Calu3 (cell line): ENCODE data around the gene AGBL1. TPM values are rescaled to one million over a fixed set of nuclear protein-coding genes. Genes with fewer than 3 reads are reported as not detected.

Experiments
- BruUV-seq: library from RNA; stranded (reverse); fragments of 400-500 nt; replicated peaks from 2 replicates; lab custom pipeline; 2021; lab: Mats Ljungman, UMichigan
- CTCF ChIA-PET: fragments of 300-600 bp; sonication (Branson Sonifier 250); formaldehyde crosslinking; loops from one replicate; lab custom pipeline; 2022; ENCODE audit warnings: antibody characterized with exemption; lab: Charles Lee
- DNase-seq: peaks from one replicate; pipeline ENCODE4 v3.0.0; 2022
- H3K27ac Mint-ChIP-seq: one replicate; pipeline ENCODE4 v1.8.0; 2022; ENCODE audit warnings: mixed read lengths; ENCODE audit not compliant: unreplicated experiment
- H3K27me3 Mint-ChIP-seq: one replicate; pipeline ENCODE4 v1.8.0; 2022; ENCODE audit warnings: mixed read lengths; ENCODE audit not compliant: unreplicated experiment
- H3K36me3 Mint-ChIP-seq: one replicate; pipeline ENCODE4 v1.8.0; 2022; ENCODE audit warnings: mild to moderate bottlenecking, moderate library complexity, mixed read lengths; ENCODE audit not compliant: insufficient read depth, unreplicated experiment
- H3K4me1 Mint-ChIP-seq: one replicate; pipeline ENCODE4 v1.8.0; 2022; ENCODE audit warnings: mild to moderate bottlenecking, low read depth, mixed read lengths; ENCODE audit not compliant: unreplicated experiment
- H3K4me3 Mint-ChIP-seq: one replicate; pipeline ENCODE4 v1.8.0; 2022; ENCODE audit warnings: mild to moderate bottlenecking, low read depth, moderate library complexity, mixed read lengths; ENCODE audit not compliant: unreplicated experiment
- H3K9me3 Mint-ChIP-seq: one replicate; pipeline ENCODE4 v1.8.0; 2022; ENCODE audit warnings: low read depth, mixed read lengths; ENCODE audit not compliant: unreplicated experiment
- intact Hi-C: fragments of 100-400 bp; cut with micrococcal nuclease; formaldehyde crosslinking; loops from one replicate; pipeline ENCODE4 v1.10.0; 2022; ENCODE audit not compliant: unreplicated experiment
- total RNA-seq: library from RNA; stranded (reverse); gene quantifications from 2 replicates; pipeline ENCODE4 v1.2.3, GENCODE V29; 2022
- TF ChIP-seq, protein P1 (sequence below): fragments of 200-600 bp; IDR thresholded peaks from one replicate; pipeline ENCODE4 v1.8.0; 2022; ENCODE audit warnings: antibody characterized with exemption; ENCODE audit not compliant: unreplicated experiment

The AGBL1 gene
- total RNA-seq, 1 experiment from 2014 or later, result not detected

DNA sequence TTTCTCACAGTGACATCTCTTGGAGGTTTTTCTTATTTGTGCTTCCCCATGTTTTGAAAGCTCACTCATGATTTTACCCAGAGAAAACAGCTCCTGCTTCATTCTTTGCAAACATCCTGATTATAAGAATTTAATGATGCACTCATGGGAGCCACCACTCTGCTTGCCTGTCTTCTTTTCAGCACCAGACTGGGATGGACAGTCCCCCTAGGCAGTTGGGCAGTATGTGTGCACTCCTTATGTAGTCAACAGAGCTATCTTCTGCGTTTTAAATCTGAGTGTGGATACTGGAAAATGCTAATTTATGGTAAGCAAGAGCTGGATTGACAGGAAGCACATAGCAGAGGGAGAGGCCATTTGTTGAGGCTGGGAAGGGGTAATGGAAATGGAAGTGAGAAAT lies 276.1 kb downstream of the AGBL1 start:
- no peak overlapping the region for H3K27ac Mint-ChIP-seq
- TF ChIP-seq, protein P1, sequence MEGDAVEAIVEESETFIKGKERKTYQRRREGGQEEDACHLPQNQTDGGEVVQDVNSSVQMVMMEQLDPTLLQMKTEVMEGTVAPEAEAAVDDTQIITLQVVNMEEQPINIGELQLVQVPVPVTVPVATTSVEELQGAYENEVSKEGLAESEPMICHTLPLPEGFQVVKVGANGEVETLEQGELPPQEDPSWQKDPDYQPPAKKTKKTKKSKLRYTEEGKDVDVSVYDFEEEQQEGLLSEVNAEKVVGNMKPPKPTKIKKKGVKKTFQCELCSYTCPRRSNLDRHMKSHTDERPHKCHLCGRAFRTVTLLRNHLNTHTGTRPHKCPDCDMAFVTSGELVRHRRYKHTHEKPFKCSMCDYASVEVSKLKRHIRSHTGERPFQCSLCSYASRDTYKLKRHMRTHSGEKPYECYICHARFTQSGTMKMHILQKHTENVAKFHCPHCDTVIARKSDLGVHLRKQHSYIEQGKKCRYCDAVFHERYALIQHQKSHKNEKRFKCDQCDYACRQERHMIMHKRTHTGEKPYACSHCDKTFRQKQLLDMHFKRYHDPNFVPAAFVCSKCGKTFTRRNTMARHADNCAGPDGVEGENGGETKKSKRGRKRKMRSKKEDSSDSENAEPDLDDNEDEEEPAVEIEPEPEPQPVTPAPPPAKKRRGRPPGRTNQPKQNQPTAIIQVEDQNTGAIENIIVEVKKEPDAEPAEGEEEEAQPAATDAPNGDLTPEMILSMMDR, result no peak
- no peaks in the 10 kb centered on the region for H3K36me3 Mint-ChIP-seq
- intact Hi-C loops, result no loop called here
- H3K4me3 Mint-ChIP-seq, result no peak overlapping the region
- CTCF ChIA-PET, result no interaction called here
- peaks cover 20% of the 10 kb centered on the region for H3K9me3 Mint-ChIP-seq
- H3K4me1 Mint-ChIP-seq, result no peaks in the 10 kb centered on the region
- no peak for DNase-seq
- no TSS peak for BruUV-seq
- no peaks in the 10 kb centered on the region for H3K27me3 Mint-ChIP-seq

DNA sequence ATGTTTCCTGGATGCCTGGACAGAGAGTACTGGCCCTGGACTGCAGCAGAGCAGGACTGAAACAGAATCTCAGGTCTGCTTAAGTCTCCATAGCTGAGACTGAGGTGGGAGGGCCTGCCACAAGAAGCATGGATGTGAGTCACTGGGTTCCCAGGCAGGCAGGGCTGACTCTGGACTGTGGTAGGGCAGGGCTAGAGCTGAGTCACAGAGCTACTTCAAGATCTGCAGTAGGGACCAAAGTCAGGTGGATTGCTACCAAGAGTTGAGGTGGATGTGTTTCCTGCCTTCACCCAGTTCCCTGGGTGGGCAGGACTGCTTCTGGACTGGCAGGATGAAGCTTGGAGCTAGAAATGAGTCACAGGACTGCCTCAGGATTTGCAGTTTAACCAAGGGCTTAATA lies 282.9 kb downstream of the AGBL1 start:
- Mint-ChIP-seq H3K4me3 (no peak overlapping the region), H3K36me3 (no peaks in the 10 kb centered on the region), H3K27ac (no peak overlapping the region), H3K27me3 (no peaks in the 10 kb centered on the region), H3K9me3 (peaks cover 19% of the 10 kb centered on the region), H3K4me1 (no peaks in the 10 kb centered on the region)
- no TSS peak for BruUV-seq
- TF ChIP-seq, protein P1, result no peak
- no peak for DNase-seq
- CTCF ChIA-PET, result no interaction called here
- intact Hi-C loops, result no loop called here

DNA sequence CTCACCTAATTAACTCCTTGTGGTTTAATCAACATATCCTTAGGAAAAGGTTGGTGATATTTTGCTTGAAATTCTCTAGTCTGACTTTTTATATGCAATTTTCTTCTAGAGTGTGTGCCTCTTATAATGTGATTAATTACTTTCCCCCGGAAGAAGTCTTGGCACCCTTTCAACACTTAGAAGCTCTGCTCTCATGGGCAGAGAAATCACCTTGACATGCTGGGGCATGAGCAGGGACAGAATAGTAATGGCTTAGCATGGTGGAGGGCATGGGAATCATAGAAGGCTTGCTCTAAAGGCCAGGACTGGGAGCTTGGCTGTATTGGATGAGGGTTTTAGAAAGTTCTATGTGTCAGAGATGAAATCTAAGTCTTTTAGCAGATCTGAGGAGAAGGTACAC lies 293.5 kb downstream of the AGBL1 start:
- H3K4me3 Mint-ChIP-seq, result no peak overlapping the region
- no peak for DNase-seq

DNA sequence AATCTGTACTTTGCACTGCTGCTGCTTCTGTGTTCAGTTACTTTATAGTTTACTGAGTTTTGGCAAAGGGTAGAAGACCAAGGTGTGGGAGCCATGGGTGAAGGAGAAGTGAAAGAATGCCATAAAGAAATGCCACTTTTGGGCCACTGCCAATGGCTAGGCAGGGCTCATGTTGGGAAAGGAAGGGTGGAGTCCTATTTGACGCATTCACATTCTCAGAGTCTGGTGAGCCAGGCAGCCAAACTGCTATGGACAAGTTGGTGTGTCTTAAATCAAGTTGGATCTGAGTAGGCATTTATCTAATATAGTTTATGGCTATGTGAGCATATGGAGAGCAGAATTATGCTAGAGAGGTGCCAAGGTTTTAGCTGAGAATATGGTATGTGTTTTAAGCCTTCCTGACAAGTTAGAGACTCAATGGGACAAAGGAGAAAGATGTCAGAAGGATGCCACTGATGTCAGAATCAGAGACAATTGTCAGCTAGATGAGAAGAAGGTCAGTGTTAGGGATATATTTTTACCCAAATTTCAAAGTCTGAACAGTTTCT lies 296.1 kb downstream of the AGBL1 start:
- Mint-ChIP-seq H3K27ac (no peak overlapping the region), H3K4me3 (no peak overlapping the region), H3K36me3 (no peaks in the 10 kb centered on the region), H3K4me1 (no peaks in the 10 kb centered on the region), H3K27me3 (no peaks in the 10 kb centered on the region), H3K9me3 (peaks cover 16% of the 10 kb centered on the region)
- CTCF ChIA-PET, result no interaction called here
- intact Hi-C loops, result no loop called here
- TF ChIP-seq, protein P1, result no peak
- DNase-seq, result no peak
- no TSS peak for BruUV-seq

More for the DNA sequence above, 293.5 kb downstream of the AGBL1 start:
- CTCF ChIA-PET, result no interaction called here
- H3K4me1 Mint-ChIP-seq, result no peaks in the 10 kb centered on the region
- no peaks in the 10 kb centered on the region for H3K27me3 Mint-ChIP-seq
- intact Hi-C loops, result no loop called here
- TF ChIP-seq, protein P1, result no peak
- H3K36me3 Mint-ChIP-seq, result no peaks in the 10 kb centered on the region
- no peak overlapping the region for H3K27ac Mint-ChIP-seq
- peaks cover 13% of the 10 kb centered on the region for H3K9me3 Mint-ChIP-seq
- BruUV-seq, result no TSS peak
